Heart right ventricle (tissue), 16 donors: ENCODE results near the gene RPS15. TPM values are rescaled to one million over a fixed set of nuclear protein-coding genes. Genes with fewer than 3 reads are reported as not detected.
"Not testable (repeated sequence)": the region's sequence is repeated elsewhere in the genome, so short reads cannot be mapped to it uniquely, and the experiment has no call there.

Experiments
- ATAC-seq, 8 donors: fragments of 200-7000 bp; cut with Tn5 transposase; one replicate each; pipeline ENCODE4 v1.9.1; 2020; ENCODE audit warnings: mild to moderate bottlenecking in 8 of 8, moderate library complexity in 8 of 8, moderate number of reproducible peaks in 1 of 8
- DNase-seq, 2 donors: peaks; one replicate each; pipeline ENCODE4 v3.0.0-alpha.2; 2020
- H3K27ac ChIP-seq, 10 donors: fragments of 200-600 bp; sonication (generic) in 2 of 10; one replicate each; pipeline versions ENCODE4 v1.5.0 to v1.8.0; 2020 to 2022; ENCODE audit warnings: mild to moderate bottlenecking in 3 of 10
- H3K27me3 ChIP-seq, 7 donors: fragments of 200-600 bp; one replicate each; pipeline ENCODE4 v1.8.0; 2021 to 2022; ENCODE audit warnings: mild to moderate bottlenecking in 2 of 7
- H3K36me3 ChIP-seq, 9 donors: fragments of 200-600 bp; sonication (generic) in 1 of 9; one replicate each; pipeline versions ENCODE4 v1.5.0 to v1.8.0; 2020 to 2022; ENCODE audit warnings: mild to moderate bottlenecking in 2 of 9
- H3K4me1 ChIP-seq, 9 donors: fragments of 200-600 bp; sonication (generic) in 1 of 9; one replicate each; pipeline versions ENCODE4 v1.5.0 to v1.8.0; 2020 to 2022; ENCODE audit warnings: mild to moderate bottlenecking in 4 of 9
- H3K4me3 ChIP-seq, 10 donors: fragments of 200-600 bp; sonication (generic) in 2 of 10; one replicate each; pipeline versions ENCODE4 v1.5.0 to v1.8.0; 2020 to 2022; ENCODE audit warnings: mild to moderate bottlenecking in 7 of 10, moderate library complexity in 2 of 10
- H3K9me3 ChIP-seq, 11 donors: fragments of 200-600 bp in 10 of 11; sonication (generic) in 2 of 11; one replicate each; pipeline versions ENCODE4 v1.5.0 to v1.8.0; 2013 to 2022; ENCODE audit warnings: mild to moderate bottlenecking in 2 of 11, control low read depth in 1 of 11, moderate library complexity in 1 of 11
- whole genome bisulfite sequencing, 2 donors: extraction: QIAGEN DNeasy Blood & Tissue Kit; methylation state at CpG; one replicate each; pipeline ENCODE4 v1.1.7; 2013; ENCODE audit warnings: inconsistent platforms in 1 of 2; 5-methylcytosine and 5-hydroxymethylcytosine counted together
- intact Hi-C, 10 donors: fragments of 100-400 bp; cut with DNase I; formaldehyde crosslinking; loops; one replicate each; pipeline versions ENCODE4 v1.11.1 to v1.14.2; 2022
- polyA plus RNA-seq, 2 donors: library from polyadenylated mRNA; stranded (reverse); fragments of 200-250 nt; gene quantifications; one replicate each; pipeline ENCODE4 v1.2.3, GENCODE V29; 2013
- total RNA-seq, 10 donors: library from RNA; stranded (reverse); fragmentation: NEBNext Ultra II Directional in 3 of 10; extraction: Animal tissue kit (Norgen Biotek cat#: 25700) in 3 of 10; gene quantifications; one replicate each; pipeline versions ENCODE4 v1.2.1 to v1.2.4, GENCODE V29; 2021 to 2023
- TF ChIP-seq, protein P1 (sequence below), 9 donors: fragments of 200-600 bp; sonication (generic) in 2 of 9; IDR thresholded peaks; one replicate each; pipeline versions ENCODE4 v1.5.0 to v1.8.0; 2021 to 2022; ENCODE audit warnings: antibody characterized with exemption in 9 of 9, mild to moderate bottlenecking in 5 of 9, moderate library complexity in 1 of 9
- donor health status: Arrhythmogenic right ventricular cardiomyopathy.
- donor health status: ischemic (EF 13 %, LVEDD 7.1; RV severe dilation, severe dysfunction).
- donor health status: healthy with polysubstance abuse.
- donor health status: DM: no; HTN: yes; CAD: no.
- donor health status: DM: no; HTN: no; CAD: no.
- donor health status: ischemic (EF 25% LVEDD 6.9; RV normal size, moderate dysfunction).
- donor health status: ischemic (EF 25% LVEDD 5.7; RV mildly dilated, moderate dysfunction).
- donor health status: healthy.
- donor health status: DM: yes; HTN: yes; CAD: no.
- donor health status: Ischemic cardiomyopathy.
- donor health status: ischemic (EF 35%, LVEDD 5.7; RV mildly dilated, moderate dysfunction).
- donor health status: nonischemic (EF 11% LVEDD 7.7; RV severe dilation, severe dysfunction).
- donor health status: DM: yes; HTN: yes; CAD: no.
- donor health status: PGD.
- donor health status: ischemic (EF 29% LVEDD 5.4; RV normal size, mild dysfunction).
- donor health status: nonischemic (EF 23%, LVEDD 6.1; RV moderate dilation, normal function).

Gene RPS15
- total and polyA plus RNA-seq, 12 donors: 480 to 3,724 (median 607) TPM

DNA sequence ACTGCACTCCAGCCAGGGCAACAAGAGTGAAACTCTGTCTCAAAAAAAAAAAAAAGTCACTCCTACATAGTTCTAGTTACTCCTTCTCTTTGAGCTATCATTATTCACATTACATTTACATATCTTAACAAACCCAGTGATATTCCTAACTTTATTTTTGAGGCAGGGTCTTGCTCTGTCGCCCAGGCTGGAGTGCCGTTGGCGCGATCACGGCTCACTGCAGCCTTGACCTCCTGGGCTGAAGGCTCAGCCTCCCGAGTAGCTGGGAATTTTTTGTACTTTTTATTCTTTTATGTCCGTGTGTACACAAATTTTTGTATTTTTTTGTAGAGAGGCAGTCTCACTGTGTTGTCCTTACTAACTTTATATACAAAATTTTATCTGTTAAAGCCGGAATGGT is 587 bp upstream of the RPS15 start:
- ATAC-seq (no peak), DNase-seq (no peak)
- Histone ChIP-seq H3K36me3 (peaks cover 0 to 71% (median 50%) of the 10 kb centered on the region in 9 donors), H3K9me3 (no peaks in the 10 kb centered on the region), H3K4me1 (peaks cover 5 to 30% (median 25%) of the 10 kb centered on the region in 9 donors), H3K4me3 (peak overlapping the region in 3 of 10 donors; percentile 88 to 98 (median 96)), H3K27me3 (no peaks in the 10 kb centered on the region), H3K27ac (peak overlapping the region in 3 of 10 donors; percentile 75 to 94 (median 91))
- WGBS, 2 donors: 60 to 68% methylated on average over 8 of the region's 8 CpGs
- TF ChIP-seq, protein P1, sequence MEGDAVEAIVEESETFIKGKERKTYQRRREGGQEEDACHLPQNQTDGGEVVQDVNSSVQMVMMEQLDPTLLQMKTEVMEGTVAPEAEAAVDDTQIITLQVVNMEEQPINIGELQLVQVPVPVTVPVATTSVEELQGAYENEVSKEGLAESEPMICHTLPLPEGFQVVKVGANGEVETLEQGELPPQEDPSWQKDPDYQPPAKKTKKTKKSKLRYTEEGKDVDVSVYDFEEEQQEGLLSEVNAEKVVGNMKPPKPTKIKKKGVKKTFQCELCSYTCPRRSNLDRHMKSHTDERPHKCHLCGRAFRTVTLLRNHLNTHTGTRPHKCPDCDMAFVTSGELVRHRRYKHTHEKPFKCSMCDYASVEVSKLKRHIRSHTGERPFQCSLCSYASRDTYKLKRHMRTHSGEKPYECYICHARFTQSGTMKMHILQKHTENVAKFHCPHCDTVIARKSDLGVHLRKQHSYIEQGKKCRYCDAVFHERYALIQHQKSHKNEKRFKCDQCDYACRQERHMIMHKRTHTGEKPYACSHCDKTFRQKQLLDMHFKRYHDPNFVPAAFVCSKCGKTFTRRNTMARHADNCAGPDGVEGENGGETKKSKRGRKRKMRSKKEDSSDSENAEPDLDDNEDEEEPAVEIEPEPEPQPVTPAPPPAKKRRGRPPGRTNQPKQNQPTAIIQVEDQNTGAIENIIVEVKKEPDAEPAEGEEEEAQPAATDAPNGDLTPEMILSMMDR (IDR thresholded peaks at IDR 0.05): no peak
- intact Hi-C loops: loop anchor here in 1 of 10 donors (5.0 kb wide), 1 partner anchor 160 kb away; the partner anchor contains the start of gene FAM174C

DNA sequence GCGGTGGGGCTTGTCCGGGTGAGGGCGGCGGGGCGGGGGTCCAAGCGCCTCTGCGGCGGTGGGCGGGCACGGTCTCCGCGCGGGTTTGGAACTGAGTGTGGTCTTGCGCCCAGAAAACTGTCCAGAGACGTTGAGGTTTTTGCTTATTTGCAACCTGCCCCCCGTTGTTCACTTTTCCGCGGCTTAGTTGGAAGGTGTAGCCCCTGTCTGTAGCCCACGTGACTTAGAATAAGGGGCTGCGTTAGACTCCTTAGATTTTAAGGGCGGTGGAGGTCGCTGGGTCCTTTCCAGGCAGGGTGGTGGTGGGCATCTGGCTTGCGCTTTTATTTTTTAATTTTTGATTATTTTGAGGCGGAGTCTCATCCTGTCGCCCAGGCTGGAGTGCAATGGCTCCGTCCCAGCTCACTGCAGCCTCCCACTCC is 748 bp downstream of the RPS15 start:
- H3K36me3 ChIP-seq: peaks cover 0 to 63% (median 37%) of the 10 kb centered on the region in 9 donors
- peak overlapping the region; percentile 63 to 99 (median 86) for H3K4me3 ChIP-seq
- peaks cover 5 to 30% (median 25%) of the 10 kb centered on the region in 9 donors for H3K4me1 ChIP-seq
- intact Hi-C loops: loop anchor here in 1 of 10 donors (5.0 kb wide), 1 partner anchor 162 kb away; the partner anchor contains the start of gene FAM174C
- WGBS, 2 donors: 2% methylated on average over 26 of the region's 26 CpGs
- DNase-seq: no peak
- TF ChIP-seq, protein P1 (IDR thresholded peaks at IDR 0.05): no peak
- H3K27ac ChIP-seq: peak overlapping the region in 9 of 10 donors; percentile 75 to 94 (median 89)
- no peaks in the 10 kb centered on the region for H3K27me3 ChIP-seq
- H3K9me3 ChIP-seq: no peaks in the 10 kb centered on the region
- ATAC-seq: no peak

DNA sequence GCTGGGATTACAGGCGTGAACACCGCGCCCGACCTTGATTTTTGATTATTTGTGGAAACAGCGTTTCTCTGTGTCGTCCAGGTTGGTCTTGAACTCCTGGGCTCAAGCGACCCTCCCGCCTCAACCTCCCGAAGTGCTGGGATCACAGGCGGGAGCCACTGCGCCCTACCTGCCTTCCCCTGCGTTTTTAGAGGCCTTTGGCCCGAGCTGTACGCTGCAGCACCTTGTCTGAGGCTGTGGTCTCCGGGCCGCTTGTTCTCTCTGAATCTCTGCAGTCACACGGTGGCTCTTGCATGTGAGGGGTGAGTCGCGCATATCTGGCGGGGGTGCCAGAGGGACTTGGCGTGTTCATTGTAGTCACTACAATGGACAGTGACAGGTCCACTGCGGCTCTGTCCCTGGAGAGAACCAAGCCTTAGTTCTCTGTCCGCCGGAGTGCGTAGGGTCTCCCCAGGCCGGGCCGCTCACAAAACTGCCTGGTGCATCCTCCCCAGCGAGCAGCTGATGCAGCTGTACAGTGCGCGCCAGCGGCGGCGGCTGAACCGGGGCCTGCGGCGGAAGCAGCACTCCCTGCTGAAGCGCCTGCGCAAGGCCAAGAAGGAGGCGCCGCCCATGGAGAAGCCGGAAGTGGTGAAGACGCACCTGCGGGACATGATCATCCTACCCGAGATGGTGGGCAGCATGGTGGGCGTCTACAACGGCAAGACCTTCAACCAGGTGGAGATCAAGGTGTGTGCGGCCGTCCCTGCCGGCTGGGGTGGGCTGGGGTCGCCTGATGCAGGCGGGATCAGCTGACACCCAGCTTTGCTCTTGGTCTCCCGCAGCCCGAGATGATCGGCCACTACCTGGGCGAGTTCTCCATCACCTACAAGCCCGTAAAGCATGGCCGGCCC is 1.6 kb downstream of the RPS15 start:
- intact Hi-C loops: loop anchor here in 3 of 10 donors (5.0 to 10.0 kb wide), 2 partner anchors 75 to 162 kb away; partner anchors contain the start of genes ADAMTSL5 (in 2 of the 3) and FAM174C (in 1 of the 3)
- not testable (repeated sequence) for H3K27me3 ChIP-seq, ATAC-seq, H3K9me3 ChIP-seq, DNase-seq
- Histone ChIP-seq H3K4me3 (peak overlapping the region in 9 of 10 donors; percentile 63 to 99 (median 88)), H3K27ac (peak overlapping the region in 3 of 10 donors; percentile 89 to 94 (median 91)), H3K4me1 (peaks cover 6 to 34% (median 27%) of the 10 kb centered on the region in 9 donors), H3K36me3 (peaks cover 0 to 54% (median 28%) of the 10 kb centered on the region in 9 donors)
- WGBS, 2 donors: 82 to 85% methylated on average over 56 to 57 of the region's 57 CpGs

DNA sequence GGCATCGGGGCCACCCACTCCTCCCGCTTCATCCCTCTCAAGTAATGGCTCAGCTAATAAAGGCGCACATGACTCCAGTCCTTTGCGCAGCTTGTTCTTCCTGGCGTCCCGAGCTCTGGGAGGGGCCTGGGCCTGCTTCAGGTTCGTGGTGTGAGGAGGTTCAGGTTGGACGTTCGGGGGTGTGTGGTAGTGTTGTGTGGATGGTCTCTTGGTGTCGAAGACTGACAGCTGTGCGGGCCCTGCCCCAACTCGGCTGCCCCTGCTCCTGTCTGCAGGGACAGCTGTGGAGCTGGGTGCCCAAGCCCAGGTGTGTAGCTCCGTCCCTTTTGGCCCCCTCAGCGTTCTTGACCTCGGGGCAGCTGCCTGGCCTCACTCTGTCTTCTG is 2.2 kb downstream of the RPS15 start:
- TF ChIP-seq, protein P1 (IDR thresholded peaks at IDR 0.05): no peak
- no peaks in the 10 kb centered on the region for H3K9me3 ChIP-seq
- H3K4me1 ChIP-seq: peaks cover 11 to 39% (median 34%) of the 10 kb centered on the region in 9 donors
- no peak for ATAC-seq
- DNase-seq: no peak
- H3K36me3 ChIP-seq: peaks cover 0 to 48% (median 27%) of the 10 kb centered on the region in 9 donors
- peaks cover 2 to 6% (median 3%) of the 10 kb centered on the region in 7 donors for H3K27me3 ChIP-seq
- intact Hi-C loops: loop anchor here in 2 of 10 donors (10.0 kb wide), 1 partner anchor 74 kb away; the partner anchor contains the start of gene ADAMTSL5 (in 2 of the 2)
- WGBS, 2 donors: 88 to 90% methylated on average over 15 of the region's 15 CpGs
- H3K27ac ChIP-seq: no peak overlapping the region
- H3K4me3 ChIP-seq: no peak overlapping the region
